Nephron progenitor cell (in vitro differentiated cells): ENCODE data around the gene HOXD13.
A peak's percentile ranks its signal among the peaks of the same experiment; 100 is the strongest.

Experiments used
- DNase-seq: peaks from one replicate; pipeline ENCODE4 v3.0.0; 2021
- H3K27ac Mint-ChIP-seq: 2 replicates; pipeline ENCODE4 v1.8.0; 2021; ENCODE audit warnings: mild to moderate bottlenecking, moderate library complexity, mixed read lengths
- H3K27me3 Mint-ChIP-seq: 2 replicates; pipeline ENCODE4 v1.8.0; 2021; ENCODE audit warnings: mild to moderate bottlenecking, low read depth, mixed read lengths; ENCODE audit not compliant: poor library complexity
- H3K36me3 Mint-ChIP-seq: 2 replicates; pipeline ENCODE4 v1.8.0; 2021; ENCODE audit warnings: low read depth, mixed read lengths
- H3K4me1 Mint-ChIP-seq: 2 replicates; pipeline ENCODE4 v1.8.0; 2021; ENCODE audit warnings: mixed read lengths
- H3K4me3 Mint-ChIP-seq: 2 replicates; pipeline ENCODE4 v1.8.0; 2021; ENCODE audit warnings: mild to moderate bottlenecking, moderate library complexity, mixed read lengths
- H3K9me3 Mint-ChIP-seq: 2 replicates; pipeline ENCODE4 v1.8.0; 2021; ENCODE audit warnings: mild to moderate bottlenecking, moderate library complexity, mixed read lengths
- TF ChIP-seq, protein P1 (sequence below): fragments of 200-600 bp; sonication (generic); IDR thresholded peaks from 2 replicates; pipeline ENCODE4 v1.5.0; 2021; ENCODE audit warnings: antibody characterized with exemption

The HOXD13 gene

DNA sequence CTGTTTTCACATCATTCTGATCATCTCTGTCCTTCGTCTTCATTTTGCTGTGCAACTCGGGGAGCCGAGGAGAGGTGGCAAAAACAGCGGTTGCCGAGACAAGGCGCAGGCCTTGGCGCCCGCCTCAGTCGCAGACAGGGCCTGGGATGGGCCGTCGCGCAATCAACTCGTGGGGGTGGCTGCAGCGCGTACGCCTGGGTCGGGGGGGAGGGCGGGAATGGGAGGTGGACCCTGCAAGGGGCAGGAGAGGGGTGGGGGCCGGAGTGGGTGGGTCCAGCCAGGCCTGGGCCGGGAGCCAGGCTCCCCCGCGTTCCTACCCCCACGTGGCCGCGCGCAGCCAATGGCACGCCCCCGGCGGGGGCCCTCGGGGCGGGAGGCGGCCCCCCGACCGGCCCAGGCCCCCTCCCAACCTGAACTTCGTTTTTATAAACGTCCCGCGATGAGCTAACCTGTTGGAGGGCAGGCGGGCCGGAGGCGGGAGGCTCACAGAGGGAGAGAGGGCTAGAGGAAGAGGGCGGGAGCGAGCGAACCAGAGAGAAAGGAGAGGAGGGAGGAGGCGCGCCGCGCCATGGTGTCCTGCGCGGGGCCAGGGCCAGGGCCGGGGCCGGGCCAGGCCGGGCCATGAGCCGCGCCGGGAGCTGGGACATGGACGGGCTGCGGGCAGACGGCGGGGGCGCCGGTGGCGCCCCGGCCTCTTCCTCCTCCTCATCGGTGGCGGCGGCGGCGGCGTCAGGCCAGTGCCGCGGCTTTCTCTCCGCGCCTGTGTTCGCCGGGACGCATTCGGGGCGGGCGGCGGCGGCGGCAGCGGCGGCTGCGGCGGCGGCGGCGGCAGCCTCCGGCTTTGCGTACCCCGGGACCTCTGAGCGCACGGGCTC, at the start of gene HOXD13:
Gene HOXD13, plus strand, starts transcription at position 452 of the 875 bp plus-strand sequence. Its CDS starts 170 bp downstream, at position 622.
- H3K4me3 Mint-ChIP-seq = peak within 1 kb of the TSS; percentile 73
- H3K4me1 Mint-ChIP-seq = peaks cover 30% of the 10 kb centered on the region
- H3K27me3 Mint-ChIP-seq = peaks cover 95% of the 10 kb centered on the region
- peak; percentile 72 for DNase-seq
- peaks cover 6% of the 10 kb centered on the region for H3K9me3 Mint-ChIP-seq
- H3K27ac Mint-ChIP-seq = no peak within 1 kb of the TSS
- TF ChIP-seq, protein P1, sequence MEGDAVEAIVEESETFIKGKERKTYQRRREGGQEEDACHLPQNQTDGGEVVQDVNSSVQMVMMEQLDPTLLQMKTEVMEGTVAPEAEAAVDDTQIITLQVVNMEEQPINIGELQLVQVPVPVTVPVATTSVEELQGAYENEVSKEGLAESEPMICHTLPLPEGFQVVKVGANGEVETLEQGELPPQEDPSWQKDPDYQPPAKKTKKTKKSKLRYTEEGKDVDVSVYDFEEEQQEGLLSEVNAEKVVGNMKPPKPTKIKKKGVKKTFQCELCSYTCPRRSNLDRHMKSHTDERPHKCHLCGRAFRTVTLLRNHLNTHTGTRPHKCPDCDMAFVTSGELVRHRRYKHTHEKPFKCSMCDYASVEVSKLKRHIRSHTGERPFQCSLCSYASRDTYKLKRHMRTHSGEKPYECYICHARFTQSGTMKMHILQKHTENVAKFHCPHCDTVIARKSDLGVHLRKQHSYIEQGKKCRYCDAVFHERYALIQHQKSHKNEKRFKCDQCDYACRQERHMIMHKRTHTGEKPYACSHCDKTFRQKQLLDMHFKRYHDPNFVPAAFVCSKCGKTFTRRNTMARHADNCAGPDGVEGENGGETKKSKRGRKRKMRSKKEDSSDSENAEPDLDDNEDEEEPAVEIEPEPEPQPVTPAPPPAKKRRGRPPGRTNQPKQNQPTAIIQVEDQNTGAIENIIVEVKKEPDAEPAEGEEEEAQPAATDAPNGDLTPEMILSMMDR = no peak
- no peaks in the 10 kb centered on the region for H3K36me3 Mint-ChIP-seq

DNA sequence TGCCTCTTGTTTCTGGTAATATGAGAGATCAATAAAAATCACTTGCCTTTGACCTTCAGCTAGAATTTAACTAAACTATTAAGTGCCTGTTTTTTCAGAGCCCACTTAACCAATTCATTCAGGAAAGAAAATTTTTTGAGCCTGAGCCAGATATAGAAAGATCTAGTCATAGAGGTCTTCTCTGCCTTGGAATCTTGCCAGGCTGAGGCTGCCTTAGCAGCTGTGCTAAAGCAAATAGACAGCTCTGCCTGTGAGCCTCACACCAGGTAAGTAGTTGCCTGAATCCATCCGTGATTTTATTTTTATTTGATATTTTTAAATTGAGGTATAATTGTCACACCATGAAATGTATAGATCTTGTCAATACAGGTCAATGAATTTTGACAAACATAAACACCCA, 36.1 kb upstream of the HOXD13 start:
- Mint-ChIP-seq H3K9me3 (no peaks in the 10 kb centered on the region), H3K27me3 (peaks cover 88% of the 10 kb centered on the region), H3K36me3 (no peaks in the 10 kb centered on the region), H3K4me1 (no peaks in the 10 kb centered on the region), H3K4me3 (no peak overlapping the region), H3K27ac (no peak overlapping the region)
- no peak for DNase-seq
- TF ChIP-seq, protein P1 = no peak

DNA sequence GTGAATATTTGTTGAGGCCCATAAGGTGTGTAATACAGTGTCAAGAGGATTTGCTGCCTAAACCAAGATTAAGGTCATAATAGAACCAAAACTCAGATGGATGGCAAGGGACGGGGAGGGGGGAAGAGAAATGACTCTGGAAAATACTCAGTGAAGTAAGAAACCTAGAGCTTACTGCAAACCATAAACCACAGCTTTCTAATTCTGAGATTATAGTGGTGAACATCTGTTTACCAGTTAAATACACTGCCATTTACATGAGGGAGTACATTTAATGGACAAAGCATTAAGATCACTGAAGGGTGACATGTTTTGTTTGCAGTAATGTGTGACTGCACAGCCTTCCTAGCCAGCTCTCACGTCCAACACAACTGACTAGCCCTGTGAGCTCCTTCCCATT, 28.6 kb upstream of the HOXD13 start:
- no peak for DNase-seq
- no peak overlapping the region for H3K4me3 Mint-ChIP-seq
- peaks cover 99% of the 10 kb centered on the region for H3K27me3 Mint-ChIP-seq
- H3K36me3 Mint-ChIP-seq = no peaks in the 10 kb centered on the region
- peaks cover 14% of the 10 kb centered on the region for H3K4me1 Mint-ChIP-seq
- TF ChIP-seq, protein P1 = no peak
- H3K27ac Mint-ChIP-seq = no peak overlapping the region
- H3K9me3 Mint-ChIP-seq = no peaks in the 10 kb centered on the region

DNA sequence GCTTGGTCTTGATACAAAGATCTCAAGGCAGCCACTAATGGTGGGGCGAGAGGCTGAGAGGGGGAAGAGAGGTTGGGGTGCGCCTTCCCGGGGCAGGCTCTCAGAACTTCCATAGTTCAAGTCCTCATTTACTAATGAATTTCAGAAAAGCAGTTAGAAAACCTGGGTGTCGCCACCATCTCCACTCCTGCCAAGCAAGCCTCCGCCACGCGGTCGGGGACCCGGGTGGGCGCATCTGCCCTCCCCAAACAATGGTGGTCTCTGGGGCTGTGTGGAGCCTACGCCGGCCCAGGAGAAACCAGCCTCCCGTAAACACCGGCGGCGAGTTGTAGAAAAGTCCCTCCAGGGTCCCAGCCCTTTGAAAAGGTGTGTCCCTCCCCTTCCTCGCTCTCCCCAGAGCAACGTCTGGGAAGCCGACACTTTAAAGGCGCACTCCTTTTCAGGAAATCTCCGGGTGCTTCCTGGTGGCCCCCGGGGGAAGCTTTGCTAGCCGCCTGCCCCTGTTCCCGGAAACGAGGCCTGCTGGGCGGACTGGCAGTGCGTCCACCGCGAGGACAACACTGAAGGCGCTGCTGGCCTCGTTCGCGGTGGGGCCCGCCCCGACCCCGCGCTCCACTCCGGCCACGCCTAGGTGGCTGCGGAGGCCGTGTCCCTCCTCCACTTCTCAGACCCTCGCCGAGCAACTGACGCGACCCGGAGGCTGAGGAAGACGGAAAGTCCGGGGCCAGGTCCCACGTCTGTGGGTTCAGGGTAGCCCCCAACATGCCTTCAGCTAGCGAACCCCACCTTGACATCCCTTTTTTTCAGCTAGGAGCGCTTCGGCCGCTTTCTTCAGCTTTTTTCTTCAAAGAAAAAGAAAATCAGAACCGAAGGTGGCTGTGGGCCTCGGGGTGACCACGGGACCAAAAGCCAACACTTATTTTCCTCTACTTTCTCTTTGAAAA, 25.6 kb upstream of the HOXD13 start:
- Mint-ChIP-seq H3K36me3 (no peaks in the 10 kb centered on the region), H3K9me3 (no peaks in the 10 kb centered on the region), H3K27ac (no peak overlapping the region), H3K4me1 (peaks cover 14% of the 10 kb centered on the region), H3K27me3 (peaks cover 100% of the 10 kb centered on the region), H3K4me3 (peak overlapping the region; percentile 67)
- DNase-seq = peak; percentile 56
- TF ChIP-seq, protein P1 = no peak

DNA sequence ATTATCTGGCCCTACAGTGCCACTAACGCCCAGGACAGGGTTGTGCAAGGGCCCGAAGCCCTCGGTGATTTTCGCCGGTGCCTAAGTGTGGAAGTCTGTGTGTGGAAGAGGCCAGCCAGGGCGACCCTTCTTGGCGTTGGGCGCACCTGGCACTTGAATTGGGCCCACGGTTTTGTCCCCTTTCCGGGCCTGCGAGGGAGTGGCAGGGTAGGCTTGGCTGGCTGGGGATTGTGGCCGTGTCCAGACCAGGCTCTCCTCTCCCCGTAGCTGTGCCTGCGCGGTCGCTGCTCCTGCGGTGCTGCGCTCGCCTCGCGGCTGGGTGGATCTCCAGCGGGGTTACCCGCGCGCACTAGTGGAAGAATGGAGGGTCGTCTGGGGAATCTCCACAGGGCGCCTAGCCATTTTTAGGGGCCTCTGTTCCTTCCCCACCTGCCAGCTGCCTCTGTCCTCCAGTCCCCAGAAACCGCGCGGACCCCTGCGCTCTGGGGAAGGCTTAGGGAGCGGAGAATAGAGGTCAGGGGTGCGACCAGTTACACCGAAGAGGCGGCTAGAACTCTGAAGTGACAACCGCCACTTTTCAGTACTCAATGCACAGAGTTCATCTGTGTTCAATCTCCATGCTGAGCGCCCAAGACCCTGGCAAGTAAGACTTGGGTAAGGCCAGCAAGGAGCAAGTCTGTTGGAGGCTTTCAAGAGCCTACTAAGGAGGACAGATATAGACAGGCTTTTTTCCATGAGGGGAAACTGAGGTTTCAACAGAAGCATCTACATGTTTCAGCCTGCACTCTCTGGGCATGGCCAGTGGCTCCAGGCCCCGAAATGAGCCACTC, 24.7 kb upstream of the HOXD13 start:
- peaks cover 6% of the 10 kb centered on the region for H3K9me3 Mint-ChIP-seq
- peaks cover 14% of the 10 kb centered on the region for H3K4me1 Mint-ChIP-seq
- H3K4me3 Mint-ChIP-seq = peak overlapping the region; percentile 67
- TF ChIP-seq, protein P1 = no peak
- H3K27ac Mint-ChIP-seq = no peak overlapping the region
- peak; percentile 45 for DNase-seq
- H3K27me3 Mint-ChIP-seq = peaks cover 100% of the 10 kb centered on the region
- no peaks in the 10 kb centered on the region for H3K36me3 Mint-ChIP-seq
